GM12878 (cell line): Measurements from ENCODE around the gene UNC5B.

ENCODE experiments used
- RB1 ChIP-seq: fragments of 450-650 bp; formaldehyde crosslinking; IDR thresholded peaks from 2 replicates; pipeline ENCODE4 v1.6.1; 2017; ENCODE audit warnings: mild to moderate bottlenecking, borderline replicate concordance
- SIN3A ChIP-seq: IDR thresholded peaks from 2 replicates; pipeline ENCODE4 v1.6.1; 2012; ENCODE audit warnings: low read depth, low read length, improper control_type of control experiment
- TAF1 ChIP-seq: IDR thresholded peaks from 2 replicates; pipeline ENCODE4 v1.6.1; 2011; ENCODE audit warnings: mild to moderate bottlenecking, low read depth, low read length, borderline replicate concordance

GRCh38 chr10:71317739-71318138 is 105.4 kb downstream of the UNC5B start:
- TF ChIP-seq RB1 (no peak), SIN3A (no peak), TAF1 (no peak)
